NCI-H1436 treated with DMSO at 0.1 percent for 48 hours (cell line): ENCODE data around the gene TIAL1.
"Not testable (repeated sequence)": the region's sequence is repeated elsewhere in the genome, so short reads cannot be mapped to it uniquely, and the experiment has no call there.

Experiments
- DNase-seq: peaks from one replicate; lab custom pipeline; 2025; lab: John Stamatoyannopoulos, UW

Gene TIAL1

GRCh38 chr10:119613741-119614140, 17.0 kb upstream of the TIAL1 start:
- DNase-seq, result no peak

GRCh38 chr10:119611433-119611832, 14.7 kb upstream of the TIAL1 start:
- no peak for DNase-seq

- DNase-seq, result no peak
Measured at GRCh38 chr10:119609516-119609915, 12.8 kb upstream of the TIAL1 start.

- no peak for DNase-seq
Measured at GRCh38 chr10:119608316-119609155, 11.8 kb upstream of the TIAL1 start.

GRCh38 chr10:119604468-119604867, 7.7 kb upstream of the TIAL1 start:
- DNase-seq, result no peak

- DNase-seq, result no peak
Measured at GRCh38 chr10:119602241-119603095, 5.7 kb upstream of the TIAL1 start.

GRCh38 chr10:119598397-119598796, 1.6 kb upstream of the TIAL1 start:
- DNase-seq, result no peak

- no peak for DNase-seq
Measured at GRCh38 chr10:119597405-119598186, 832 bp upstream of the TIAL1 start.

GRCh38 chr10:119595676-119596515, 868 bp downstream of the TIAL1 start:
- no peak for DNase-seq

GRCh38 chr10:119595134-119595675, 1.6 kb downstream of the TIAL1 start:
- no peak for DNase-seq

- DNase-seq, result no peak
Measured at GRCh38 chr10:119588071-119588470, 8.7 kb downstream of the TIAL1 start.

- no peak for DNase-seq
Measured at GRCh38 chr10:119578355-119578754, 18.4 kb downstream of the TIAL1 start.

- DNase-seq, result no peak
Measured at GRCh38 chr10:119575991-119576390, 20.8 kb downstream of the TIAL1 start.

- DNase-seq, result no peak
Measured at GRCh38 chr10:119575506-119575905, 21.3 kb downstream of the TIAL1 start.

GRCh38 chr10:119567978-119568377, 28.8 kb downstream of the TIAL1 start:
- no peak for DNase-seq

GRCh38 chr10:119562097-119562496, 34.7 kb downstream of the TIAL1 start:
- no peak for DNase-seq

GRCh38 chr10:119559511-119559910, 37.3 kb downstream of the TIAL1 start:
- DNase-seq, result not testable (repeated sequence)

GRCh38 chr10:119556081-119556480, 40.7 kb downstream of the TIAL1 start:
- DNase-seq, result not testable (repeated sequence)

- DNase-seq, result no peak
Measured at GRCh38 chr10:119555178-119555784, 41.5 kb downstream of the TIAL1 start.

- no peak for DNase-seq
Measured at GRCh38 chr10:119550827-119551226, 45.9 kb downstream of the TIAL1 start.
